Measurements from ENCODE around the gene CRP.

GRCh38 chr1:159737238-159737916, 23.0 kb upstream of the CRP start:
- no peak for TF ChIP-seq GABPA (IDR thresholded peaks at IDR 0.05; ENCODE audit: low read depth)
- TF ChIP-seq CTCF (IDR thresholded peaks at IDR 0.05; ENCODE audit: insufficient read depth, low read length) = no peak
- no peak for TF ChIP-seq POLR2AphosphoS5 (IDR thresholded peaks at IDR 0.05; ENCODE audit: low read depth)
- no peak for TF ChIP-seq REST (IDR thresholded peaks at IDR 0.05; ENCODE audit: insufficient replicate concordance, low read depth)
- no peak for TF ChIP-seq SPI1 (IDR thresholded peaks at IDR 0.05; ENCODE audit: borderline replicate concordance, low read depth)
